HG03280 (cell line): Measurements from ENCODE around the gene STX16.
A peak's percentile ranks its signal among the peaks of the same experiment; 100 is the strongest.

Experiments used
- ATAC-seq: cut with Tn5 transposase; IDR thresholded peaks from one replicate; pipeline ENCODE4 v1.9.1; 2021; ENCODE audit warnings: mild to moderate bottlenecking, moderate library complexity; ENCODE audit not compliant: unreplicated experiment

Gene STX16, protein sequence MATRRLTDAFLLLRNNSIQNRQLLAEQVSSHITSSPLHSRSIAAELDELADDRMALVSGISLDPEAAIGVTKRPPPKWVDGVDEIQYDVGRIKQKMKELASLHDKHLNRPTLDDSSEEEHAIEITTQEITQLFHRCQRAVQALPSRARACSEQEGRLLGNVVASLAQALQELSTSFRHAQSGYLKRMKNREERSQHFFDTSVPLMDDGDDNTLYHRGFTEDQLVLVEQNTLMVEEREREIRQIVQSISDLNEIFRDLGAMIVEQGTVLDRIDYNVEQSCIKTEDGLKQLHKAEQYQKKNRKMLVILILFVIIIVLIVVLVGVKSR

DNA sequence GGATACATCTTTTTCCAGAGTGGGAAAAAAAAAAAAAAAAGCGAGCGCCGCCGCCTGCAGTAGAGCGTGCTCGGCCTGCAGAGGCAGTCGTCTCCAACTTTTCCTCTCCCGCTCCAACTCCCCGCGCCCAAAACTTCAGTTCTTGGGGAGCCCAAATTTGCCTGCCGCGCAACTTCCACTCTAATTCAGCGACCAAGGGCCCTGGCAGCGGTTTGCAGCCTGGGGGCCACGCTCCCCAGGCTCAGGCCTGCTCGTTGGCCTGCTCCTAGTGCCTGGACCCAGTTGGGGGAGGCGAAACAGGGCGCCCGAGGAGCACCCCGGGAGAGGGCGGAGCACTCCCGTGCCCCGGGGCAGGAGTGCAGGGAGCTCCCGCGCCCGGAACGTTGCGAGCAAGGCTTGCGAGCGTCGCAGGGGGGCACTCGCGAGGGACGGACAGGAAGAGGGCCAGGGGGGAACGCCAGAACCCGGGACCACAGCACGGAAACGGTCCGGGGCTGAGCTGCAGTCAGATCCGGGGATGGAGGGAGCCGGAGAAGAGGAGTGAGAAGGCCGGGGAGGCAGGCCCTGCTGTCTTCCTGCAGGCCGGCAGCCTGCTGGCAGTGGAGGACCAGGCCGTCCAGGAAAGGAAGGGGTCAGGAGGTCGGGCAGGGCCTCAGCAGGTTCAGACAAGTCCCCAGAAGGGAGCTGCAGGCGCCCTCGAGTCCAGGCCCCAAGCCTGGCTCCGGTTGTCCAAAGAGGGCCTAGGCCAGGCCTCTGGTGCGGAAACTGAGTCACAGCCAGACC, at the start of gene STX16:
Gene STX16 (plus strand): TSS at position 508 of the 783 bp plus-strand sequence. CDS start 724 bp downstream, outside the sequence.
- ATAC-seq = peak; percentile 66

DNA sequence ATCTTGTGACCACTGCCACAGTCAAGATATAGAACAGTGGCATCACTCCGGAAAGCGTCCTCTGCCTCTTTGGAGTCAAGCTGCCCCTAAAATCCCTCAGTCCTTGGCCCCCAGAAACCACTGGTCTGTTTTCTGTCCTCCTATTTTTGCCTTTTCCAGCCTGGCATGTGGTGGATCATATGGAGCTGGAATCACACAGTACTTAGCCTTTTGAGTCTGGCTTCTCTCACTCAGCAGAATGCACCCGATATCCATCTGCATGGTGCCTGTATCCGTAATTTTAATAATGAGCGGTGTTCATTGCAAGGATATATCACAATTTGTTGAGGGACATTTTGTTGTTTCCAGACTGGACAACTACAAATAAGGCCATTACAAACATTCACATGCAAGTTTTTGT, 49.0 kb upstream of the STX16 start:
- no peak for ATAC-seq

DNA sequence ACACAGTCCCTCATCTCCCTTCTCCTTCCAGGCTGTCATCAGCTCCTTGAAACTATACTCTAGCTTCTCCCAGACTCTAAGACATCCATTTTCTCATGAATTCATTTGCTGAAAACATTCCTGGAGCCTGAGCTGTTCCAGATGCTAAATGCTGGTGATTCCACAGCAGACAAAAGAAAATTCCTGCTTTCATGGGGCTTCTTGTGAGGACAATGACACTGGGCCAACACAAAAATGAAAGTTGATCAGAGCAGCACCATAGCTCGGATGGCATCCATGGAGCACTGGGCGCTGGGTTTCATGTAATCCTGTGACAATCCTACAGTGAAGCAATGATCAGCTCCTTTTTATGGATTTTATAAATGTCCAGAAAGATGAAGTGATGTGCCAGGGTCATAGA, 47.4 kb upstream of the STX16 start:
- ATAC-seq = no peak

DNA sequence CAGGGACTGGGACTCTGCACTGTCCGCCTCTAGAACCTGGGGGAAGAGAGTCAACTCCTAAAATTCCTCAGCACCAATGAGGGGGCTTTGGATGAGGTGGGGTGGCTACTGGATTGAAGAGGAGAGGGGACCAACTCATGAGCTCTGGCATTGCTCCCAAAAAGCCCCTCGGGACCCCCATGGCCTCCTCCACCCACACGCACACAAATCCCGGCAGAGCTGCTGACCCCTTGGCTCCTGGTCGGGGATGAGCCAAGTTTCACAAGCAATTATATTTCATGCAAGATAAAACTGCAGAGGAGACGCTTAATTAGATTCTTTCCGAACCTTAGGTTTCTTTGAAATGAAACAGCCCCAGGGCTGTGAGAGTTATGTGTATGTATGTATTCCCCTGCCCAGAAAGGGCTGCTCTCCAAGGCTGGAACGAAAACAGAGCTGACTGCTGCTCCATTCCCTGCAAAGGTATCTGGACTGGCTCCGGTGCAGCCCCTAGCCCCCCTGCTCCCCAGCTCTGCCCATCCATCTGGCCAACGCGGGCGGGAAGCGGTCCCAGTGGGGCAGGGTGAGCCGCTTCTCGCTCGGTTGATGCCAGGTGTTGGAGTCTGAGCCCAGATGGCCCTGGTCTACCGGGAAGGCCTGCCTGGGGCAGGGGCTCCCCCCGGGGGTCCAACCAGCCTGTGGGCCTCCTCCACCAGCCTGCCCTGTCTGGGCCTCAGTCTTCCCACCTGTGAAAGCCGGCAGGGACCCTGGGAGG, 46.8 kb upstream of the STX16 start:
- ATAC-seq = no peak

DNA sequence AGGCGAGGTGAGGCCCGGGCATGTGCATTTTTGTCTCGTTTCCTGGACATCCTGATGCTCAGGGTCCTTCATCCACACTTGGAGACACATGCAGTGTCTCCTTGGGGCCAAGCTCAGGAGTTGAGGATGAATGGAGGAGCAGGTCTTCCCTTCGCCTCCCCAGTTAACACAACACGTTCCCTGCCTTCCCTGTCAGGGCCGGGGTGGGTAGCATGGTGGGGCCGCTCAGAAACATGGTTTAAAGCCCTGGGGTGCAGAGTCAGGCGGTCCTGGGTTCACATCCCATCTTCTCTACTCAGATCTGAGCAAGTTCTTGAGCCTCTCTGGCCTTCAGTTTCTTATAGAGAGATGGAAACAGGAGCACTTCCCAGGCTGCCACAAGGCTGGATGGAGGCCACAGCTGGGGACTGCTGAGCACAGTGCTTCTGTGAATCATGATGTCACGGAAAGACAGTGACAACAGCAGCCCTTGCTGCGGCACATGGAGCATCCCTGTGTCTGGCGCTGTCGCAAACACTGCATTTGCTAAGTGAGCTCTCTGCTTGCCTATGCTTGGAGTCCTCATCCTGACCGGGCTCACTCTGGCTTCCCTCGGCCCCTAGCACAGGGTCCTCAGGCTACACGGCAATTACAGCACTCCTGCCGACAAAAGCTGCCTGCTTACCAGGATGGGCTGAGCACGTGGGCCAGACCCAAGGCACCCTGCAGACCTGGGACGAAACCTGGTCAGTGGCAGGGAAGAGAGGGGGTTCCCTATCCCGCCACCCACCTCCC, 45.6 kb upstream of the STX16 start:
- no peak for ATAC-seq

DNA sequence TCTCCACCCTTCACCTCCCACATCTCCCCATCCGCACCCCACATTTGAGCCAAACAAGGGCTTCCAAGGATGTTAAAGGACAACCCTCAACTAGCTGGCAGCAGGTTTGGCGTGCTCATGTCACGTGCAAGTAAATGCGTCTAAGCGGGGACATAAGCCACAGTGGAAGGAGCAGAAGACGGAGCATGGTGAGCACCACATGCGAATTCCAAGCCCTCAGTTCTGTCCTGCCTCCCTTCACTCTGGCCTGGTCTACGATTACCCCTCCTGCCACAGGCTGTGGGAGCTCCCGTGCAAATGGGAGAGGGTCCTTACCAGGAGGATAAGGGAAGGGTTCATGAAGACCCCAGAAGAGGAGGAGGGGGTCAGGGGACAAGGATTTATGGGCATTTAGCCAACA, 44.9 kb upstream of the STX16 start:
- no peak for ATAC-seq

DNA sequence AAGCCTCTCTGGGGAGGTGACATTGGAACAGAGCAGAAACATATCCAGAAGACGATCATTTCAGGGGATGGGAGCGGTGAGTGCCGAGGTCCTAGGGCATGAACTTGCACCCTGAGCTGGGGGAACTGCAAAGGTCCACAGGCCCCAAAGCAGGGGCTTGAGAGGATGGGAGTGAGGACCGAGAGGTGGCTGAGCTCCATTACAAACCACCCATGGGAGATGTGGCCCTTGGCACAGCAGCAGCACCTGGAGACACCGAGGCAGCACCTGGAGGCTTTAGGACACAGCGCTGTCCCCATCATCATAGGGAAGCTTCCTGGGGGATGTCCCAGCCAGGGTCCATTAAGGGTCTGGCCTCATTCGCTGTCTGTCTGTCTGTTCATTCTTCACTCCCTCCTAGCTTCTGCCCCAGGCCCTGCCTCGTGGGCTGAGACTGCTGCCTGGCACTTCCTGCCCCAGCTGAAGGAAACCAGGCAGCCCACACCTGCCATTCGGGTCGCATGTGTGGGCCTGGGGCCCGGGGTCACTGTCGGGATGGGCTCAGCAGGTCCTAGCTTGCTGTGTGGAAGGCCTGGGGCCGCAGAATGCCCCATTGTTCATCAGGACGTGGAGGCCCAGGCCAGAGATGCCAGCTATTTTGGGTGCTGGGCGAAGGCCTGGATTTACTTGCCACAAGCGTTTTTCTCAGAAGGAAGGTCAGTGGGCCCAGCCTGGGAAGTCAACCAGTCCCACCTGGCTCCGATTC, 42.8 kb upstream of the STX16 start:
- ATAC-seq = no peak

DNA sequence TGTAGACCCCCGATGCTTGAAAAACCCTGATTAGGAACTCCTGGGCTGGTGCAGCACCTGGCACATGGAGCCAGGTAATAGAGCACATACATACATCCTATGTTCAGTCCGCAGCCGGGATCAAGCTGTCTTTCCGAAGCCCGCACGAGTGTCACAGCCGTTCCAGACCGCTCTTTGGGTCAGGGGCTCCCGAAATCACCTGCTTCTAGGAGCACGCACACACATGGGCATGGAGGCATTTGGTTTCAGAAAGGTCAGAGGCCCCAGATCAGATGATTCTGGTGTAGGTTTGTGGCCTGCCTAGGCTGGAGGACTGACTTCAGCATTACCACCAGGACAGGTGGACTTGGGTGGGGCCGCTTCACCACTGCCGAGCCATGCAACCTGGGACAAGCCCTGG, 42.1 kb upstream of the STX16 start:
- no peak for ATAC-seq

DNA sequence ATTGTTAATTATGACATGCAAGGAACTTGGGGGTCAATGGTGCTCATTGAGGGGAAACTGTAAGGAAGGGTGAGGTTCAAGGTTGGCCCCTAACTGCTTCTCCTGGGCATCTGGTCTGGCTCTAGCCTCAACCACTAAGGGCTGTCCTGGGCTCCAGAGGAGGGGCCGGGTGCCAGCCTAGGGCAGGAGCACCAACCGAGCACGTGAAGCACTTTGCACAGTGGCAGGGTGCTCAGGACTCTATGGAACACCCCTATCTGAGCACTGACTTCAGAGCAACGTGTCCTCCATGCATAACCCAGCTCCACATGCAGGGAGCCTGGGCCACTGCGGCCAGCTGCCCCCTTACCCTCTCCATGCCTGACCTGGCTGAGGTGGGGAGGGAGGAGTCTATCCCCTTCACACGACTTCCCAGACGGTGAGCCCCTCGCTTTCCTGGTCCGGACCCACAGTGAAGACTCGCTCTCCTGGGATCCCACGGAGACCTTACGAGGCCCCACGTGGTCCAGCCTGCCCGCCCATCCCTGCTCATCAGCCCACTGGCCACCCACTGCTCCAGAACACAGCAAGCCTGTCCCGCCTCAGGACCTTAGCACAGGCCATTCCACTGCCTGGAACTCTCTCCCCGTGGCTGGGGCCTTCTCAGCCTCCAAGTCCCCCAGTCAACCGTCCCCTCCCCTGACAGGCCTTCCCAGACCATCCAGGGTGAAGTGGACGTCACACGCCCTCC, 40.8 kb upstream of the STX16 start:
- ATAC-seq = no peak

DNA sequence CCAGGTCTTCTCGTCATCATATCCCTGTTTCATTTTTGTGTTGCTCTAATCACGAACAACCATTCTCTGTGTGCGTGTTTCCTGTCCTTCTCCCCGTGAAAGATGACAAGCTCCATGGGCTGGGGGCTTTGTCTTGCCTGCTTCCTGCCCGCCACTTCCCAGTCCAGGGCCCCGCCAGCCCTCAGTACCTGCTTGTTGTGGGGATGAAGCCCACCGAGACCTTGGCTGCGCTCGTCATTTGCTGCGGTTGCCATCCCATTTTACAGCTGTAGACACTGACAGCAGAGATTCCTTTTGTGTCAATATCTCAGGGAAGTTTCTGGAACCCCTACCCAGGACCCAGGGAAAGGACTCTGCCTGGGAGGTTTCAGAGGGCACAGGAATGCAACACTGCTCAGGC, 40.3 kb upstream of the STX16 start:
- no peak for ATAC-seq

DNA sequence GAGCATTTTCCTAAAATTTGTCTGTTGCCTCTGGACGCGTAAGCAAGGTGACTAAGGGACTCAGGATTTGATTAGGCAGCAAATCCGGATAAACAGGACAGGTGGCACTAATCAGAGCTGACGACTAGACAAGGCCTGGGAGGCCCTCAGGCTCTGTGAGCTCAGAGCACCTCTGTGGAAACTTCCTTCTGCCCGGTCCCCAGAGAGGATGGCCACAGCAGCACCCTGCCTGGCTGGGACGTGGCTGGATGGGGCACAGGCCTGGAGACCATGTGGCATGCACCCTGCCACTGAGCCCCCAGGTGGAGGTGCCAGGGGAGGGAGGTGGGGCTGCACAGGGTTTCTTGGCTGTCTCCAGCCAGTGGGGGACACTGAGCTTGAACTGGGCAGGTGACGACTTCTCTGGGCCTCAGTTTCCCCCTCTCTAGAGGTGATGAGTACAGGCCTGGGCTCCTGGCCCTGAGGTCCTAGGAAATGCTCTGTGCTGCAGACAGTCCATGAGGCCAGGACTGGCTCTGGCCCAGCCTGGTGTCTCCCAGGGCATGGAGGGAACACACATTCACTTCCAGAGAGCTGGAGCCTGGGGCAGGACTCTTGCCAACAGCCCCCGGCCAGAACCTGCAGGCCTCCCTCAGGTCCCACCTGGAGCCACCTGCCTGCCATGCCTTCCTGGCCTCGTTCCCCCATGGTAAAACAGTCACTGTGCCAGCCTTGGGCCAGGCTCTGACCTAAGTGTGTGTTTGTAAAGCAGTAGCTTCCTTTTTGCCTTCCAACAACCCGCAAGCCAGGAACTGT, 39.6 kb upstream of the STX16 start:
- ATAC-seq = no peak

DNA sequence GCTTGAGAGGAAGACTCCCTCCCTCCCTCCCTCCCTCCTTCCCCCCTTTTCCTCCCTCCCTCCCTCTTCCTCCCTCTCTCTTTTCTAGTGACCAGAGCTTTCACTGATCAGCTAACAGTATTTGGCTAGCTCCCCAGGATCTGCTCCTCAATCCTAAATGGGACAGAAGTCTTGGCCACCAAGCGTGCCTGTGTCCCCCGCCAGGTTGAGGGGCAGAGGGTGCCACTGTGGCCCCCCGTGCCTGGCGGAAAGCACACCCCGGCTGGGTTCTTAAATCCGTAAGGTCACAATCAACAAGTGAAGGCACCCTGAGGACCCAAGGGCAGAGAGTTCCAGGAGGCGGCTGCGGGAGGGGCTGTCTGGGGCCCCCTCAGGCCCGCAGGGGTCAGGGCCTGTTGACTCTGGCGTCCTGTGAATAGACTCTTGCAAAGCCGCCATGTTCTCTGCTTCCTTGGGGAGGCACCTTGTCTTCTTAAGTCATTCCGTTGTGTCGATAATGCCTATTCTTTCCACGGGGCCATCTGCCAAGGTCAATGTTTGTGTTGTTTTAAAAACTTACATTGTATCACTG, 38.9 kb upstream of the STX16 start:
- no peak for ATAC-seq

DNA sequence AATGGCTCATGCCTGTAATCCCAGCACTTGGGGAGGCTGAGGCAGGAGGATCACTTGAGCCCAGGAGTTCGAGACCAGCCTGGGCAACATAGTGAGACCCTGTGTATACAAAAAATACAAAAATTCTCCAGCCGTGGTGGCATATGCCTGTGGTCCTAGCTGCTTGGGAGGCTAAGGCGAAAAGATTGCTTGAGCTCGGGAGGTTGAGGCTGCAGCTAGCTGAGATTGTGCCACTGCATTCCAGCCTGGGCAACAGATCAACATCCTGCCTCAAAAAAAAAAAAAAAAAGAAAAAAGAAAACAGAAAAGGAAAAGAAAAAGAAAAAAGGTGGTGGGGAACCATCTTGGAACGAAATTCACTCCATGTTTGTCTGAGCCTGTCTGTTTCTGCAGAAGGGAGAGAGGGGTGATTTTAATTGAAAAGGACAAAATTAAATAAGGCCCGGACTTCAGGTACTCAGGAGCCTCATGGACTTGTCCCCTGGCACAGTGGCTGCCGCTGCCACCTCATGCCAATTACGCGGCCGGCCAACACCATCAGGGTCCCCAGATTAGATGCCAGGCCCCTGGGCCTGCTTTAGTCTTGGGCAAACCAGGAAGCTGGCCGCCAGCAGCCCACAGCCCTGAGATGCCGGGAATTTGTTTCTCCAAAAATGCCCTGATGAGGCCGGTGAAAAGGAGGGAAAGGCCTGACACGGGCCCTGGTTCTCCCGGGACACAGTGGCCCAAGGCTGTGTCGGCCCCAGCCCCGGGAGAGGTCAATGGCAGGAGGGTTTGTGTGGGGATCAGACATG, 37.8 kb upstream of the STX16 start:
- no peak for ATAC-seq

DNA sequence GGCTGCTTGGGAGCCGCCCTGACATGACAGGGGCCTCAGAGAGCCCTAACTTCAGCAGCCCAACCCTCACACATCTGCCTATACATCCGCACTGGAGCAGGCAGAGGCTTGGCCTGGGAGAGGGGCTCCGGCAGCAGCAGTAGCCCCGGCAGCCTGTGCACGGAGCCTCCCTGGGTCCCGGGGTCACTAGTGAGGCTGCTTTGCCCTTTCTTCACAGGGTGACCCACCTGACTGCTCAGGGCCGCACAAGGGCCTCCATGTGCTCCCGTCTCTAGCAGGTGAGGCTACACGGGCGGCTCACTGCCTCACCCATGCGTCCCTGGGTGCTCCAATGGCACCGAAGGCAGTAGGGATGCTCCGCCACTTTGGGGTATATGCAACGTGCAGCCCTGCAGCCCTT, 36.7 kb upstream of the STX16 start:
- ATAC-seq = no peak

DNA sequence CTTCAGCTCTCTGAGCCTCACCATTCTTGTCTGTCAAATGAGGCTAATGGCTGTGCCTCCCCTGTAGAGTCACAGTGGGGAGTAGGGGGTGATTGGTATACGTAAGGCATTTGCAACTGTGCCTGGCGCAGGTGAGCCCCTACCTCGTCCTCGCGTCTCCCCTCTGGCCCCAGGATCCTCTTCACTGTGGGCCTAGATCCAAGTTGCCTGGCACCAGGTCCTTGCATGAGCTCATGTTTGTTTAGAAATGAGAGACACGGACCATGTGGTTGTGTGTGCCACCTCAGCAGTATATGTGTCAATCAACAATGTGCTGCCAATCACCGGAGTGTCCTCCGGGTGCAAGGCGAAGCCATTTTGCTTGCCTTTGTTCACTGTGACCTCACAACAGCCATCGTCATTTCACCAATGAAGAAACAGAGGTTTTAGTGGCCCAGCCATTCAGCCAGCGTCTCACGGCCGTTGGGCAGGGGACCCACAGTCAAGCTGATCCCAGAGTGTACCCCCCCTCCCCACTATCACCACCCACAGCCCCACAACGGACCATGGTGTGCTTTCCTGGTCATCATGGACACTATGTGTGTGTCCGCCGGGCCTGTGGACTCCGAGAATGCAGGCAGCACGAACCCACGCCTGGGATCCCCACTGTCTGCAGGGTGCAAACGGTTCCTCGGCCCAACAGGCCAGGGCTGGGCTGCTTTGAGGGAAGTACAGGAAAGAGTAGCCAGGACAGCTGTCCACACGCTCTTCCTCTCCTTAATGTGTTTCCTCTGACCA, 35.9 kb upstream of the STX16 start:
- ATAC-seq = no peak

DNA sequence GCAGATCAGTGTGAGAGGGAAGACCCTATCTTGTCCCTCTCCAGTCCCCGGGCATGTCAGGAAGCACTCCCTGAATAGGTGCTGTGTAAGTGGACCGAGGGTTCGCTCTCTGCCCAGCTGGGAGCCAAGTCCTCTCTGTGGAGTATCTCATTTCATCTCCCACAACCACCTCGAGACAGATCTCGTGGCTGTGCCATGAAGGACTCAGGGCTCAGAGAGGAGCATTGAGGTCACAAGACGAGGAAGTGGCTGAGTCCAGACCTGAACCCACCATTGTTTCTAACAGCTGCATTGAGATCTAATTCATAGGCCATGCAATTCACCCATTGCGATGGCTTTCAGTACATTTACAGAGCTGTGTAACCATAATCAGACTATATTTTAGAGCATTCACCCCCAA, 34.7 kb upstream of the STX16 start:
- ATAC-seq = no peak

DNA sequence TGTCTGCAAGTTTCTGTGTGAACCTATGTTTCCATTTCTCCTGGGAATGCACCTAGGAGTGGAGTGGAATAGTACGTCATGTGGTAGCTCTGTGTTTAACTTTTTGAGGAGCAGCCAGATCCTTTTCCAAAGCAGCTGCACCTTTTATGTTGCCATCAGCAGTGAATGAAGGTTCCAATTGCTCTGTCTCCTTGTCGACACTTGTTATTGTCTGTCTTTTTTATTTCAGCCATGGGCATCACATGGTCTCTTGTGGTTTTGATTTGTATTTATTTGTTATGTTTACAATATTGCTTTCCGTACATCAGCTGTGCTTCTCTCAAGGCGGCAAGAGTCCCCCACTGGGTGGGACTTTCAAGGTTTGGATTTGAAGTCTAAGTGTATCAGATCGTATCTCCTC, 33.9 kb upstream of the STX16 start:
- ATAC-seq = no peak
